Measurements from ENCODE around the gene PTPRD.

GRCh38 chr9:10062629-10063395, 550.0 kb downstream of the PTPRD start:
- no peak for TF ChIP-seq NR3C1 (CRISPR knock-in tag; conservative IDR thresholded peaks at IDR 0.05; ENCODE audit: low read depth)
- TF ChIP-seq CTCF (IDR thresholded peaks at IDR 0.05), result no peak
- no peak for TF ChIP-seq CREM (CRISPR knock-in tag; IDR thresholded peaks at IDR 0.05)
- no peak for TF ChIP-seq NR2C2 (CRISPR knock-in tag; IDR thresholded peaks at IDR 0.05)
